GM12878 (cell line): Measurements from ENCODE around the gene ETV3L. TPM values are rescaled to one million over a fixed set of nuclear protein-coding genes. Genes with fewer than 3 reads are reported as not detected.

Experiments
- ATAC-seq: fragments of 200-7000 bp; cut with Tn5 transposase; 3 replicates; pipeline ENCODE4 v1.9.1; 2020; ENCODE audit warnings: mild to moderate bottlenecking, moderate library complexity
- BruUV-seq: library from RNA; stranded (reverse); fragments of 400-500 nt; replicated peaks from 2 replicates; lab custom pipeline; 2021; lab: Mats Ljungman, UMichigan
- CTCF ChIA-PET: fragments of 300-600 bp; sonication (Branson Sonifier 250); formaldehyde crosslinking; extraction: SDS; loops from one replicate; lab custom pipeline; 2021; ENCODE audit warnings: inconsistent platforms; lab: Yijun Ruan, JAX
- POLR2A ChIA-PET: fragments of 350-600 bp; formaldehyde crosslinking; extraction: SDS; loops from one replicate; lab custom pipeline; 2021; ENCODE audit warnings: inconsistent platforms; lab: Charles Lee
- RAD21 ChIA-PET: fragments of 300-600 bp; sonication (Branson Sonifier 250); formaldehyde crosslinking; loops from one replicate; lab custom pipeline; 2023; ENCODE audit warnings: antibody characterized with exemption; ENCODE audit not compliant: unreplicated experiment; lab: Charles Lee
- SMC1A ChIA-PET: fragments of 300-600 bp; sonication (Branson Sonifier 250); formaldehyde crosslinking; loops from one replicate; lab custom pipeline; 2023; ENCODE audit not compliant: unreplicated experiment, uncharacterized antibody; lab: Charles Lee
- DNase-seq: peaks from one replicate; pipeline ENCODE4 v3.0.0-alpha.2; 2011; ENCODE audit warnings: low read depth, low spot score
- FAIRE-seq: peaks from 3 replicates; lab custom pipeline; 2011; peaks lifted over from hg19 to GRCh38; lab: Jason Lieb, UNC
- H2AFZ ChIP-seq: 2 replicates; pipeline ENCODE4 v1.6.0; 2011; ENCODE audit warnings: low read depth, low read length, control low read depth; ENCODE audit not compliant: control insufficient read depth
- H3K27ac ChIP-seq: 2 replicates; pipeline ENCODE4 v1.5.1; 2011; ENCODE audit warnings: control low read depth; ENCODE audit not compliant: control insufficient read depth, insufficient read depth
- H3K27me3 ChIP-seq, 2 experiments: replicated peaks in 1 of 2; 2 replicates each; pipeline versions ENCODE4 v1.6.0 to v1.6.1; 2011; ENCODE audit warnings: low read length in 1 of 2; ENCODE audit not compliant: control insufficient read depth in 2 of 2, insufficient read depth in 2 of 2
- H3K36me3 ChIP-seq, 2 experiments: 2 replicates each; pipeline ENCODE4 v1.5.1; 2011; ENCODE audit warnings: low read length in 1 of 2; ENCODE audit not compliant: control insufficient read depth in 2 of 2, insufficient read depth in 2 of 2
- H3K4me1 ChIP-seq: 2 replicates; pipeline ENCODE4 v1.6.1; 2011; ENCODE audit warnings: mild to moderate bottlenecking, low read length, moderate library complexity, mixed read lengths; ENCODE audit not compliant: control insufficient read depth, insufficient read depth
- H3K4me2 ChIP-seq: 2 replicates; pipeline ENCODE4 v1.6.0; 2011; ENCODE audit warnings: control low read depth; ENCODE audit not compliant: control insufficient read depth, insufficient read depth
- H3K4me3 ChIP-seq: fragments of 200-600 bp; sonication (generic); 2 replicates; pipeline ENCODE4 v1.5.1; 2016
- H3K79me2 ChIP-seq: 2 replicates; pipeline ENCODE4 v1.6.0; 2011; ENCODE audit warnings: low read length; ENCODE audit not compliant: control insufficient read depth, insufficient read depth
- H3K9ac ChIP-seq: 2 replicates; pipeline ENCODE4 v1.8.0; 2011; ENCODE audit warnings: low read length, control low read depth, mixed read lengths; ENCODE audit not compliant: control insufficient read depth, insufficient read depth
- H3K9me3 ChIP-seq: replicated peaks from 3 replicates; pipeline ENCODE4 v1.5.1; 2011; ENCODE audit warnings: mild to moderate bottlenecking, low read length; ENCODE audit not compliant: control insufficient read depth, insufficient read depth
- H4K20me1 ChIP-seq: 2 replicates; pipeline ENCODE4 v1.6.0; 2011; ENCODE audit not compliant: control insufficient read depth, insufficient read depth
- CREB1 ChIP-seq: IDR thresholded peaks from 2 replicates; pipeline ENCODE4 v1.6.1; 2012; ENCODE audit warnings: low read depth, mild to moderate bottlenecking, inconsistent platforms
- RFX5 ChIP-seq: IDR thresholded peaks from 2 replicates; pipeline ENCODE4 v1.6.1; 2011; ENCODE audit warnings: low read depth, low read length, improper control_type of control experiment
- SMAD1 ChIP-seq: fragments of 450-650 bp; IDR thresholded peaks from 2 replicates; pipeline ENCODE4 v1.6.1; 2018; ENCODE audit warnings: mild to moderate bottlenecking, low read depth; ENCODE audit not compliant: partially characterized antibody
- WGBS: methylation state at CpG from one replicate; pipeline ENCODE4 v1.1.6; 2016; ENCODE audit warnings: low lambda C conversion rate; ENCODE audit not compliant: insufficient replicate concordance, insufficient coverage; ENCODE audit errors: missing lambda C conversion rate; 5-methylcytosine and 5-hydroxymethylcytosine counted together
- in situ Hi-C: fragments of 300-500 bp; cut with MboI; formaldehyde crosslinking; loops from 9 replicates; pipeline ENCODE4 v1.14.3; 2018; ENCODE audit warnings: mixed read lengths
- intact Hi-C: fragments of 100-400 bp; cut with micrococcal nuclease; formaldehyde crosslinking; loops from one replicate; pipeline ENCODE4 v1.14.2; 2022; ENCODE audit not compliant: unreplicated experiment
- polyA plus RNA-seq, 11 experiments: library from polyadenylated mRNA; depleted of rRNA in 4 of 11; unstranded in 6 of 11; stranded (reverse) in 5 of 11; fragments of >200 nt; fragmentation: Nextera tagmentation in 4 of 11; fragmentation: Illumina TruSeq in 1 of 11; extraction: Ambion mirVana in 4 of 11; extraction: Trizol in 1 of 11; gene quantifications; 1 replicate in 1 of 11; 2 replicates in 10 of 11; pipeline versions ENCODE4 v1.2.1 to v1.2.3, GENCODE V29; 2011 to 2016; ENCODE audit warnings: inconsistent platforms in 2 of 11, missing spikeins in 2 of 11, low read depth in 1 of 11
- total RNA-seq, 4 experiments: library from RNA; depleted of rRNA in 3 of 4; stranded (reverse); fragments of >200 nt in 3 of 4; fragmentation: Illumina TruSeq in 1 of 4; extraction: Trizol in 1 of 4; gene quantifications; 2 replicates each; pipeline versions ENCODE4 v1.2.1 to v1.2.3, GENCODE V29; 2013 to 2021
- TF ChIP-seq, protein P1 (sequence below): fragments of 150-350 bp; IDR thresholded peaks from 2 replicates; pipeline ENCODE4 v1.6.1; 2014; ENCODE audit warnings: mild to moderate bottlenecking, low read depth, low read length
- TF ChIP-seq, protein P2 (sequence below): IDR thresholded peaks from 2 replicates; pipeline ENCODE4 v1.6.1; 2012; ENCODE audit warnings: low read length, inconsistent platforms

The ETV3L gene
- total and polyA plus RNA-seq, 10 of the 15 experiments (the other 5 are each of a cell fraction or from before 2014, with no cell fraction given) = 0.03 to 1.3 (median 0.44) TPM

DNA sequence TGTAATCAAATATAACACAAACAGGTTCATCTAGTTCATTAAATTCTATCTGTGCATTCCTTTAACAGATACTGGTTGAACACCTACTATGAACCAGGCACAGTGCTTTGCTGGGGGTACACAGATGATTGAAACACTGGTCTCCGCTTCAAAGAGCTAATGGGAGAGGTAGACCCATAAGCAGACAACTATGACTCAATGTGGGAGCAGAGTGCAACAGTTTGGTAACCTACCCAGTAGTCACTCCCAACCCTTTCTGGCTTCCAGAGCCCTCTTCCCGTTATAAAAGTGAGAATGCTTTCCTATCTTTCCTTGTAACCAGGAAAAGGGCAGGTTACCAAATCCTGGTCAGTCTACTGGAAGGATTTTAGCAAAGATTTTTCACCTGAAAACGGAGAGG is 46.6 kb upstream of the ETV3L start:
- H3K9me3 ChIP-seq = no peaks in the 10 kb centered on the region
- no peak overlapping the region for H3K9ac ChIP-seq
- no TSS peak for BruUV-seq
- no peaks in the 10 kb centered on the region for H3K79me2 ChIP-seq
- H3K4me2 ChIP-seq = no peak overlapping the region
- ATAC-seq (no peak), DNase-seq (no peak), FAIRE-seq (no peak)
- no peaks in the 10 kb centered on the region for H3K27me3 ChIP-seq
- TF ChIP-seq CREB1 (no peak), RFX5 (no peak), SMAD1 (no peak)
- TF ChIP-seq, protein P1, sequence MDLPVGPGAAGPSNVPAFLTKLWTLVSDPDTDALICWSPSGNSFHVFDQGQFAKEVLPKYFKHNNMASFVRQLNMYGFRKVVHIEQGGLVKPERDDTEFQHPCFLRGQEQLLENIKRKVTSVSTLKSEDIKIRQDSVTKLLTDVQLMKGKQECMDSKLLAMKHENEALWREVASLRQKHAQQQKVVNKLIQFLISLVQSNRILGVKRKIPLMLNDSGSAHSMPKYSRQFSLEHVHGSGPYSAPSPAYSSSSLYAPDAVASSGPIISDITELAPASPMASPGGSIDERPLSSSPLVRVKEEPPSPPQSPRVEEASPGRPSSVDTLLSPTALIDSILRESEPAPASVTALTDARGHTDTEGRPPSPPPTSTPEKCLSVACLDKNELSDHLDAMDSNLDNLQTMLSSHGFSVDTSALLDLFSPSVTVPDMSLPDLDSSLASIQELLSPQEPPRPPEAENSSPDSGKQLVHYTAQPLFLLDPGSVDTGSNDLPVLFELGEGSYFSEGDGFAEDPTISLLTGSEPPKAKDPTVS = no peak
- TF ChIP-seq, protein P2, sequence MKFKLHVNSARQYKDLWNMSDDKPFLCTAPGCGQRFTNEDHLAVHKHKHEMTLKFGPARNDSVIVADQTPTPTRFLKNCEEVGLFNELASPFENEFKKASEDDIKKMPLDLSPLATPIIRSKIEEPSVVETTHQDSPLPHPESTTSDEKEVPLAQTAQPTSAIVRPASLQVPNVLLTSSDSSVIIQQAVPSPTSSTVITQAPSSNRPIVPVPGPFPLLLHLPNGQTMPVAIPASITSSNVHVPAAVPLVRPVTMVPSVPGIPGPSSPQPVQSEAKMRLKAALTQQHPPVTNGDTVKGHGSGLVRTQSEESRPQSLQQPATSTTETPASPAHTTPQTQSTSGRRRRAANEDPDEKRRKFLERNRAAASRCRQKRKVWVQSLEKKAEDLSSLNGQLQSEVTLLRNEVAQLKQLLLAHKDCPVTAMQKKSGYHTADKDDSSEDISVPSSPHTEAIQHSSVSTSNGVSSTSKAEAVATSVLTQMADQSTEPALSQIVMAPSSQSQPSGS = no peak
- H2AFZ ChIP-seq = no peak overlapping the region
- POLR2A ChIA-PET = no interaction called here
- H3K36me3 ChIP-seq = no peaks in the 10 kb centered on the region
- in situ Hi-C loops (no loop called here), intact Hi-C loops (no loop called here)
- no peak overlapping the region for H3K27ac ChIP-seq
- SMC1A ChIA-PET = interaction anchor here (1.1 to 14.0 kb wide), 4 partner anchors 10 to 76 kb away, joined by 3 to 383 read pairs (median 15); no protein-coding TSS in a partner anchor
- CTCF ChIA-PET = interaction anchor here (1.8 to 18.4 kb wide), 3 partner anchors 11 to 61 kb away, joined by 4 to 715 read pairs (median 27); no protein-coding TSS in a partner anchor
- 32% methylated on average over 3 of the region's 3 CpGs for WGBS
- RAD21 ChIA-PET = interaction anchor here (1.4 to 14.0 kb wide), 3 partner anchors 10 to 57 kb away, joined by 4 to 442 read pairs (median 9); no protein-coding TSS in a partner anchor
- no peaks in the 10 kb centered on the region for H4K20me1 ChIP-seq
- no peaks in the 10 kb centered on the region; the same call in 1 of the 2 replicates for H3K4me1 ChIP-seq
- no peak overlapping the region for H3K4me3 ChIP-seq
